HEK293T (cell line): ENCODE data around the gene E2F1.
"Not testable (repeated sequence)": the region's sequence is repeated elsewhere in the genome, so short reads cannot be mapped to it uniquely, and the experiment has no call there.

Experiments
- CTCF ChIA-PET: fragments of 350-600 bp; formaldehyde crosslinking; extraction: SDS; loops from one replicate; lab custom pipeline; 2021; ENCODE audit warnings: antibody characterized with exemption, inconsistent platforms; lab: Yijun Ruan, JAX
- POLR2A ChIA-PET: fragments of 350-600 bp; formaldehyde crosslinking; extraction: SDS; loops from one replicate; lab custom pipeline; 2020; ENCODE audit warnings: antibody characterized with exemption, inconsistent platforms; lab: Yijun Ruan, JAX
- DNase-seq: peaks from one replicate; pipeline ENCODE4 v3.0.0; 2012; ENCODE audit warnings: mixed read lengths; ENCODE audit errors: extremely low spot score
- ARNT ChIP-seq: fragments of 450-650 bp; IDR thresholded peaks from 2 replicates; pipeline ENCODE4 v1.6.1; 2017; ENCODE audit warnings: mild to moderate bottlenecking
- CTBP1 ChIP-seq: fragments of 450-650 bp; IDR thresholded peaks from 2 replicates; pipeline ENCODE4 v1.6.1; 2016; ENCODE audit warnings: borderline replicate concordance
- ELF4 ChIP-seq: fragments of 450-650 bp; IDR thresholded peaks from 2 replicates; pipeline ENCODE4 v1.6.1; 2017; ENCODE audit warnings: antibody characterized with exemption
- FOXA1 ChIP-seq: fragments of 450-650 bp; IDR thresholded peaks from 2 replicates; pipeline ENCODE4 v1.6.1; 2016; ENCODE audit warnings: mild to moderate bottlenecking
- FOXK2 ChIP-seq: fragments of 450-650 bp; IDR thresholded peaks from 2 replicates; pipeline ENCODE4 v1.6.1; 2016; ENCODE audit warnings: mild to moderate bottlenecking
- FOXM1 ChIP-seq: fragments of 450-650 bp; IDR thresholded peaks from 2 replicates; pipeline ENCODE4 v1.6.1; 2017; ENCODE audit warnings: mild to moderate bottlenecking, borderline replicate concordance
- HDGF ChIP-seq: fragments of 450-650 bp; IDR thresholded peaks from 2 replicates; pipeline ENCODE4 v1.6.1; 2017; ENCODE audit warnings: antibody characterized with exemption, borderline replicate concordance
- L3MBTL2 ChIP-seq: fragments of 450-650 bp; conservative IDR thresholded peaks from 2 replicates; pipeline ENCODE4 v1.6.1; 2016; ENCODE audit warnings: mild to moderate bottlenecking
- LEF1 ChIP-seq: fragments of 450-650 bp; IDR thresholded peaks from 2 replicates; pipeline ENCODE4 v1.6.1; 2017; ENCODE audit warnings: mild to moderate bottlenecking, borderline replicate concordance
- NFRKB ChIP-seq: fragments of 450-650 bp; IDR thresholded peaks from 2 replicates; pipeline ENCODE4 v1.6.1; 2016; ENCODE audit warnings: mild to moderate bottlenecking, moderate library complexity
- PKNOX1 ChIP-seq: fragments of 450-650 bp; IDR thresholded peaks from 2 replicates; pipeline ENCODE4 v1.6.1; 2016
- SP1 ChIP-seq: fragments of 450-650 bp; IDR thresholded peaks from 2 replicates; pipeline ENCODE4 v1.6.1; 2017
- SUZ12 ChIP-seq: fragments of 450-650 bp; IDR thresholded peaks from 2 replicates; pipeline ENCODE4 v1.6.1; 2016; ENCODE audit warnings: mild to moderate bottlenecking
- TARDBP ChIP-seq: fragments of 450-650 bp; IDR thresholded peaks from 2 replicates; pipeline ENCODE4 v1.6.1; 2016
- ZNF384 ChIP-seq: fragments of 450-650 bp; IDR thresholded peaks from 2 replicates; pipeline ENCODE4 v1.6.1; 2016

Gene E2F1

GRCh38 chr20:33650753-33651561, 35.2 kb downstream of the E2F1 start:
- TF ChIP-seq L3MBTL2 (no peak), SUZ12 (no peak), SP1 (no peak), HDGF (no peak), ELF4 (no peak), LEF1 (no peak)
- ChIA-PET CTCF (interaction anchor here (0.6 kb wide), 2 partner anchors 16 to 135 kb away, joined by 4 to 6 read pairs; no protein-coding TSS in a partner anchor), POLR2A (interaction anchor here (1.3 kb wide), 1 partner anchor 13 kb away, joined by 6 read pairs; no protein-coding TSS in a partner anchor)
- no peak for DNase-seq

DNA sequence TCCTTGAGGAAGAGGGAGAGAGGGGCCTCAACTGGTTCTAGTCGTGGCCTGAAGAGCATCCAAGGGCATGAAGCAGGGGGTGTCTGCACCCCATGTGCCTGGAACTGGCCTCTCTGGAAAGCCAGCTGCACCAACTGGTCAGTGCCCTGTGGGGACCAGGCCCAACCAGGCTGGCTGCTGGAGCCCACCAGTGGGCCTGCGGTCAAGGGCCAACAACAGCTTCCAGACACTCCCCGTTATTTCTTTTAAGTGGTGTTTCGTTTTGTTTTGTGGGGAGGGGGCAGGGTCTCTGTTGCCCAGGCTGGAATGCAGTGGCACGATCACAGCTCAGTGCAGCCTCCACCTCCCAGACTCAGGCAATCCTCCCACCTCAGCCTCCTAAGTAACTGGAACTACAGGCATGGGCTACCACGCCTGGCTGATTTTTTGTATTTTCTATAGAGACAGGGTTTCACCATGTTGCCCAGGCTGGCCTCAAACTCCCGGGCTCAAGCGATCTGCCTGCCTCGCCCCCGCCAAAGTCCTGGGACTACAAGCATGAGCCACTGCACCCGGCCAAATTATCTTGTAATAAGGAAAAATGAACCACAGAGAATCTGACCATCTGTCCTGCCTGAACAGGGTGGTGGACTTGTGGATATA, 36.0 kb downstream of the E2F1 start:
- TF ChIP-seq L3MBTL2 (no peak), FOXM1 (no peak), ELF4 (no peak), HDGF (no peak), FOXA1 (no peak), NFRKB (no peak), SUZ12 (no peak), CTBP1 (no peak), ARNT (no peak), PKNOX1 (no peak), FOXK2 (no peak)
- ChIA-PET CTCF (interaction anchor here (0.6 kb wide), 2 partner anchors 16 to 134 kb away, joined by 4 to 6 read pairs; no protein-coding TSS in a partner anchor), POLR2A (no interaction called here)
- DNase-seq, result no peak

- TF ChIP-seq L3MBTL2, result no peak
- ChIA-PET POLR2A (interaction anchor here (1.1 kb wide), 1 partner anchor 14 kb away, joined by 3 read pairs; no protein-coding TSS in a partner anchor), CTCF (interaction anchor here (0.6 kb wide), 1 partner anchor 126 kb away, joined by 3 read pairs; no protein-coding TSS in a partner anchor)
- DNase-seq, result no peak
These were observed 36.9 kb downstream of the E2F1 start for GRCh38 chr20:33649201-33649681.

- ChIA-PET CTCF (no interaction called here), POLR2A (interaction anchor here (0.6 to 1.1 kb wide), 2 partner anchors 15 to 158 kb away, joined by 3 read pairs; partner anchors contain the start of gene CBFA2T2)
- no peak for DNase-seq
- TF ChIP-seq ARNT (no peak), FOXK2 (no peak), TARDBP (no peak)
These were observed 37.7 kb downstream of the E2F1 start for GRCh38 chr20:33648396-33649004.

DNA sequence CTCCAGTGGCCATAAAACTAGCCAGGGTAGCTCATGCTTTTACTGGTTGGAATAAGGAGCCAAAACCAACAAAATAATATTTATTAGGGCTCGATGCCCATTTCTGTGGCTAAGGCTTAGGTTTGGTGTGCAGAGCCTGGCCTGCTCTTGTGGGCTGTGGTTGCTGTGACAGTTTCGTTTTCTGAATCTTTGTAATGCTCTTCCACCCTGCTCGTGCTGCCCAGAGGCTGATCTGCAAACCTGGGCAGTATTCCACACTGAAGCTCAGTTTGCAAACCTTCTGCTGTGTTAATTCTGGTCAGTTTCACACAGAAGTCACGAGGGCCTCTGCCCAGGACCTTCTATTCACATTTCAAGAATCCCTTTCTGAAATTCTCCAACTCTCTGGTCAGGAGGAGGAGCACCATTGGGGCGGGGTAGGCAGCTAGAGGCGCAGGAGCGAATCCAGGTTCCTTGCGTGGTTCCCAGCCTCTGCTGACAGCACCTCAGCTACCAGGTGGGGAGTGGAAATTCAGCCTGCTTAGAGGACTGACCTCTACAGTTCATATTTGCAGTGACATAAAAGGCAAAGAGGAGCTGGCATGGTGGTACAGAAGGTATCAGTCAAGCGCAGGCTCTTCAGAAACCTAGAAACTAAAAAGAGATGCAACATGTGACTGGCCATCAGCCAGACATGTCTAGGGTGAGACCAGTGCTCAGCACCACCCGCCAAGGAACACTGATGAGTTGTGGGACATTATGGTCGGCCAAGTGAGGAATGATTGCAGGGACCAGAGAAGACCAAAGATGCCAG, 38.4 kb downstream of the E2F1 start:
- TF ChIP-seq LEF1, result no peak
- TF ChIP-seq FOXA1, result no peak
- no peak for TF ChIP-seq TARDBP
- no peak for TF ChIP-seq FOXM1
- no peak for TF ChIP-seq L3MBTL2
- no peak for TF ChIP-seq NFRKB
- TF ChIP-seq ELF4, result no peak
- TF ChIP-seq PKNOX1, result no peak
- TF ChIP-seq SUZ12, result no peak
- TF ChIP-seq ZNF384, result no peak
- ChIA-PET CTCF (interaction anchor here (1.0 kb wide), 1 partner anchor 190 kb away, joined by 3 read pairs; no protein-coding TSS in a partner anchor), POLR2A (interaction anchor here (0.7 kb wide), 1 partner anchor 187 kb away, joined by 3 read pairs; no protein-coding TSS in a partner anchor)
- DNase-seq, result no peak

DNA sequence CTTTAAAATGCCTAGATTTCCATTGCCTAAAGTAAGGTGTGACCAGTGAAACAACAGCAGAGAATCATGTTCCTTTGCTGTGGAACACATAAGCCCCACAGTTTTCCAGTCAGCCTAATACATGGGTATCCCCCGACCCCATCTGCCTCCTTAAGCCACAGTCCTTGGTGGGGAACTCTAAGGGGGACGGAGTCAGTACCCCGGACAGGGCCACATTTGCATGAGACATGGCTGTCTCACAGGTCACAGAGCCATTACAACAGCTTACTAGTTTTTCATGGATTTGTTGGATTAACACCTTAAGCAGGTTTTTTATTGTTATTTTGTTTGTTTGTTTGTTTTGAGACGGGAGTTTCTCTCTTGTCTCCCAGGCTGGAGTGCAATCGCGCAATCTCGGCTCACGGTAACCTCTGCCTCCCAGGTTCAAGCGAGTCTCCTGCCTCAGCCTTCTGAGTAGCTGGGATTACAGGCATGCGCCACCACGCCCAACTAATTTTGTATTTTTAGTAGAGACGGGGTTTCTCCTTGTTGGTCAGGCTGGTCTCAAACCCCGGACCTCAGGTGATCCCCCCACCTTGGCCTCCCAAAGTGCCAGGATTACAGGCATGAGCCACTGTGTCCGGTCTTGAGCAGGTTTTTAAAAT, 39.1 kb downstream of the E2F1 start:
- not testable (repeated sequence) for DNase-seq
- POLR2A ChIA-PET, result interaction anchor here (0.7 kb wide), 1 partner anchor 186 kb away, joined by 3 read pairs; no protein-coding TSS in a partner anchor
- CTCF ChIA-PET, result interaction anchor here (1.0 kb wide), 1 partner anchor 190 kb away, joined by 3 read pairs; no protein-coding TSS in a partner anchor
